GM19193 (cell line): ENCODE measurements around the gene TAMM41.

Source experiments
- POLR2A ChIP-seq: IDR thresholded peaks from 4 replicates; pipeline ENCODE4 v1.6.1; 2011; ENCODE audit not compliant: insufficient read depth, insufficient read length; ENCODE audit errors: extremely low read depth

Gene TAMM41

GRCh38 chr3:11774296-11774877, 72.3 kb downstream of the TAMM41 start:
- TF ChIP-seq POLR2A: no peak

- TF ChIP-seq POLR2A: no peak
These were observed 76.0 kb downstream of the TAMM41 start for GRCh38 chr3:11770477-11771391.

GRCh38 chr3:11769704-11770476, 76.8 kb downstream of the TAMM41 start:
- TF ChIP-seq POLR2A: no peak

GRCh38 chr3:11768604-11769003, 78.1 kb downstream of the TAMM41 start:
- no peak for TF ChIP-seq POLR2A

GRCh38 chr3:11764931-11765363, 81.7 kb downstream of the TAMM41 start:
- TF ChIP-seq POLR2A: no peak

- TF ChIP-seq POLR2A: no peak
These were observed 86.7 kb downstream of the TAMM41 start for GRCh38 chr3:11759996-11760395.

GRCh38 chr3:11757929-11758328, 88.8 kb downstream of the TAMM41 start:
- TF ChIP-seq POLR2A: no peak

- no peak for TF ChIP-seq POLR2A
These were observed 89.2 kb downstream of the TAMM41 start for GRCh38 chr3:11757441-11757875.

- TF ChIP-seq POLR2A: no peak
These were observed 91.4 kb downstream of the TAMM41 start for GRCh38 chr3:11755276-11755675.
